GM18499 (cell line): ENCODE measurements around the gene CAMK1G.
A peak's percentile ranks its signal among the peaks of the same experiment; 100 is the strongest.

Experiments
- ATAC-seq: cut with Tn5 transposase; IDR thresholded peaks from one replicate; pipeline ENCODE4 v1.9.1; 2021; ENCODE audit warnings: moderate number of reproducible peaks; ENCODE audit not compliant: insufficient read depth, unreplicated experiment

Gene CAMK1G

DNA sequence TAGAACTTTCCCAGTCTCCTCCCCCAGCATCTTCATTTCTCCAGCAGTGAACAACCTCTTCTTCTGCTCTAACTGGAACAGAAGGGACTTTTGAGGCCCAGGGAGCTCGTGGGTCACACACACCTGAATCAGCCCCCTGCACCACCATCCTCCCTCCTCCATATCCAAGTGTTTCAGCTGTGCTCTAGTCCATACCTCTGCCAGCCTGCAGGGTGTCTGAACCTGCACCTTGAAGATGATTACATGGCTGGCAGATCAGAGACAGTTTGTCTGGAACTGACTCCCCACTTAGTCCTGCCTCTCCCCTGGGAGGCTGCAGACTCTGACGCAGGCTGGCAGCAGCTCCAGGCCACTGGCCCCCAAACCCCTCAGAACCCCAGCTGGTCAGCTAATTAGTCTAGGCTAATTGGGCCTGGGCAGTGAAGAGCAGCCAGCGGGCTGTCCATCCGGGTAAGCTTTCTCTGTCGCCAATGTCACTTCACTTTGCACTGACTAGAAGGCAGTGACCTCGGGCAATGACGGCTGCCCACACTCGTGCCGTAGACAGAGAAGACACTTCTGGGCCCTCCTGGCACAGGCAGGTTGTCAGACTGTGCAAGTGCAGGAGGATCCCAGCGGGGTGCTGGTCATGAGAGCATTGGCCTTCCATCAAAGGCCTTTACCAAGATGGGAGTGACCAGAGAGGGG, 12.2 kb downstream of the CAMK1G start:
- no peak for ATAC-seq

DNA sequence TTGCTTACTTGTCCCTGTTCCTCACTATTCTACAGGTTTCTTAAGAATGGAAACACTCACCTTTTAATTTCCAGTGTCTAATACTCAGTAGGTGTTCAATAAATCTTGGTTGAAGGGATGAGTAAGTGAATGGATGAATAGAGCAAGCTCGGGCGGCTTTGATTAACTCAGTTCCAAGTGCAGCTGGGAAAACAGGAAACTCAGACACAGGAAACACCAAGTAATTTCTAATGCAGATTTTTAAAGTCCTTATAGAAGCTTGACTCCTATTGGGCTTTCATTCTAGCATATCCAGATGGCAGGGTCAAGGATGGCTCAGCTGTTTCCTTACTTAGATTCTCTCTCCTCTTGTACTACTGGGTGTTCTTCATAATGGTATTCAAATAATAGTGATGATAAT, 14.0 kb downstream of the CAMK1G start:
- ATAC-seq, result no peak

DNA sequence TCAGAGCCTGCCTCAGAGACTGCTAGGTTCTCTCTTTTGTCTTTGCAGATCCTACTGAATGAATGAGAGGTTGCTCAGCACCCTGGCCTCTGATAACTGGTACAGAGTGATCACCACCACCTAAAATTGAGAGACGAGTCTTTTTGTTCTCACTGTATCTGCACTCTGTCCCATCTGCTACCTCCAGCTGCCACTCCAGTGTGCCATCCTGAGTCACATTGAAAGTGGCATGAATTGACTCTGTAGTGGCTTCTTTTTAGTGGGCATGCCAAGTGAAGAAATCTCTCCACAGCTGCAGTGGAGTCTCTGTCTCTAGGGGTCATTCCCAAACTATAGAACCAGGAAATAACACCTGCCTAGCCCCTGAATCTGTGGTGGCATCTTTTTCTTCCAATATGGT, 14.7 kb downstream of the CAMK1G start:
- ATAC-seq, result no peak

DNA sequence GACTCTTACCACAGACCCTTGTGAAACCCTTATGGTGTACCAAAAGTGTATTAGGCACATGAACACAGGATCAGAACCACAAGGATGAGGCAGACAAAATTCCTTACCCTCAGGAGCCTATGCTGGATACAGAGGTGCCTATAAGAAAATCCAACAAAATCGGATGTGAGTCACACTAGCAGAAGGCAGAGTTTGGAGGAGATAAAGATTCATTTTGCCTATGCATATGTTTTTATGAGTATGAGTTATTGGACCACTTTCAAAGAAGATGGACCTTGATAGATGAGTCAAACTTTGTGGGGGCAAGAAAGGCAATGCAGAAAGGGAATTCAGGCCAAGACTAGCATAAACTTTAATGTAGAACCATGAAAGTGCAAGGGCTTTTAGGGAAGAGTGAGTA, 17.0 kb downstream of the CAMK1G start:
- no peak for ATAC-seq

DNA sequence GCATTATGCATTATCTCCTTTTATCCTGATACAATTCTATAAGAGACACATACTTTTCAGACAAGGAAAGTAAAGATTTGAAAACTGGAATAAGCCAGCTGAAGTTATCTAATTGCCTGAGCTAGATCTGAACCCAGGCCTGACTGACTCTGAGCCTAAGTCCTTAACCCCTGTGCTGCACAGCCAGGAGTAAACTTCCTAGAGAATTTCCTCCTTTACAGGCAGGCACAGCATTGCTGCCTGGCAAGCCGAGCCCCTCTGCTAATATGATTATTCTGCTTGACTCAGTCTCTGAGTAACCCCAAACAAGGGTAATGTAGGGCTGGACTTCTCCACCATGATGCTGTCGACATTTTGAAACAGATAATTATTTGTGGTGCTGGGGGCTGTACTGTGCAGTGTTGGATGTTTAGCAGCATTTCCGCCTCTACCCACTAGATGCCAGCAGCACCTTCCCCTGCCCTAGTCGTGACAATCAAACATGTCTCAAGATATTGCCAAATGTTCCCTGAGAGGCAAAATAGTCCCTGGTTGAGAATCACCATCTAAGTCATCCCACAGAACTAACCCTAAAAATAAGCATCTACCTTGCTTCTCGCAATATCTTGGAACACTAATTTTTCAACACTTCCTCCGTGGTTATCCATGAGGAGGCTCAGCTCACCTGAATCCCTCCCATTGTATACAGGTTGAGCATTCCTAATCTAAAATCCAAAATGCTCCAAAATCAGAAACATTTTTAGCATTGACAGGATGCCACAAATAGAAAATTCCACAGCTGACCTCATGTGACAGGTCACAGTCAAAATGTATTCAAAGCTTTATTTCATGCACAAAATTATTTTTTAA, 18.5 kb downstream of the CAMK1G start:
- no peak for ATAC-seq

DNA sequence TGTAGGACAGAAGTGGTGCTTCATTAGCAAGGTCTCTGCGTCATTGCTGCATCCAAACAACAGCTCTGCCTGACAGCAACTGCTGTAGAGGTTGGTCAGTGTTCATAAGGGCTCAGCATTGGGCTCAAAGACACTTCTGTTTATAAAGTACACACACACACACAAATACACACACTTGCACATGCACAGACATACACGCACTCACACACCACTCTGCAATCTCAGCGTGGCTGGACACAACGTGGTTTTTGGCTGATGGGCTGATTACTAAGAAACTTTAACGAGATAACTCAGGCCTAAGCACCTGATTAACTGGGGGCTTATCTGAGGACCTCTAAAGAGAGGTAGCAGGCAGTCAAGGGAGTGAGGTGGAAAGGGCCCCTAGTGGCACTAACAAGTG, 20.4 kb downstream of the CAMK1G start:
- ATAC-seq, result no peak

DNA sequence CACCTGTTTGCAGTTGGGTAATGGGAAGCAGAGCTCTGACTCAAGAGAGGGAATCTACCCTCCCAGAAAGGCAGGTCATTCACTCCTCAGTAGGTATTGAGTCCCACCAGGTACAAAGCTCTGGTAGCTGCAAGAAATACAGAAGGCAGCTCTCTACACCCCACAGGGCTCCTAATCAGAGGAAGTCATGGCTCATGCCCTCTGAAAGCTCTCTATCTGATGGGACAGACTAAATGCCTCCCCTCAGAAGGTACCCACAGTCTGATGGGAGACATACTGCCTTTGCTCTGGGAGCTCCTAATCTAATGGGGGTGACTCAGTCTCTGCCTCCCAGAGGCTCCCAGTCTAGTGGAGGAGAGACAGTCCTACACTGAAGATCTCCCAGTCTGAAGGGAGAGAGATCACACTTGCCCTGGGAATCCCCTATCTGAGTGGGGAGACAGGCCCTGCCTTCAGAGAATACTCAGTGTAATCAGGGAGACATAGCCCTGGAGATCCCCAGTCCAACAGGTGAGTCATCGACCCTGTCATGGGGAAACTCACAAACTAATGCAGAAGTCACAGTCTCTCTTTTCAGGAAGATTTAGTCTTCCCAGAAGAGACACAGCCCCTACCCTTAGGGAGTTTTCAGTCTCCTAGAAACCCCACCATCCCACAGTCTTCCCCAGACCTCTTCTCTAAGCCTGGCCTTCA, 23.7 kb downstream of the CAMK1G start:
- peak; percentile 88 for ATAC-seq

DNA sequence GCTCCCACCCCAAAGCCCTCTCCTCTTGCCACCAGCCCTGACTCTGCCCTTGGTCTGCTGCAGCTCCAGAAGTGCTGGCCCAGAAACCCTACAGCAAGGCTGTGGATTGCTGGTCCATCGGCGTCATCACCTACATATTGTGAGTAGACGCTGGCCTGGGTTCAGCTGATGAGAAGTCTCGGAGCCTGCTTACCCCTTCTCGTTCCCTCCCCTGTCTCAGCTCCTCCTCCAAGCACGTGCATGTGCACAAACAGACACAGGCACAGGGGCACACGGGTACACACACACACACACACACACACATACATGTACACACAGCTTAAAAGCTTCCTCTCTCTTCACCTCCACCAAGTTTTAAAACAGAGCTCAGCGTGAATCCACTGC, 24.3 kb downstream of the CAMK1G start:
- ATAC-seq, result peak; percentile 8

DNA sequence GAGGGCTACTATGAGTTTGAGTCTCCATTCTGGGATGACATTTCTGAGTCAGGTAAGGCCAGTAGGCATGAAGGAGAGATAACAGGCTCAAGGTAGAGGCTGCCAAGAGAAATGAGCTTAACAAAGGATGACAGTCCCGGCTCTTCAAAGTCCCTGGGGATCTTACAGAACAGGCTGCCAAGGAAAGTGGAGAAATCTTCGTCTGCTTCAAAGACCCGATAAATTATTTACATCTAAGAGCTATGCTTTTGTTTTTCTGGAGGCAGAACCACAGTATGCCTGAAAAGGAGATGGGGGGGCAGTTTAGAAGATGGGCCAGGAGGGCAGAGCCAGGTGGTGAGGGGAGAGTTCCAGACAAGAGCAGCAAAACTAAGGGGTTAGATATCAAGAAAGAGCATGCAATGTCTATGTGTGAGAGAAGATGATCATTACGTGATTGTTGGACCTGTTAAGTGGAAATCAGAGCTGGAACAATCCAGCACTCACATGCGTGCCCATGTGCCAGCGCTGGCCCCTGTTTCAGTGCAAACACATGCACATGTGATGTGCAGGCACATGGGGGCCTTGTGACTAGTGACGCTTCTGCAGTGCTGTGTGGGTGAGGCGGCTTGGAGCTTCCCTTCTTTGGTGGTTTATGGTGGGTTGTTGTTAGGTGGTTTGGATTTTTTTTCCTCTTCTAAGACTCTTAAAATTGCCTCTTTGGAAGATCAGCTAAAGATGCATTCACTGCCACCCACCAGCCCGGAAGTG, 25.7 kb downstream of the CAMK1G start:
- ATAC-seq, result no peak

DNA sequence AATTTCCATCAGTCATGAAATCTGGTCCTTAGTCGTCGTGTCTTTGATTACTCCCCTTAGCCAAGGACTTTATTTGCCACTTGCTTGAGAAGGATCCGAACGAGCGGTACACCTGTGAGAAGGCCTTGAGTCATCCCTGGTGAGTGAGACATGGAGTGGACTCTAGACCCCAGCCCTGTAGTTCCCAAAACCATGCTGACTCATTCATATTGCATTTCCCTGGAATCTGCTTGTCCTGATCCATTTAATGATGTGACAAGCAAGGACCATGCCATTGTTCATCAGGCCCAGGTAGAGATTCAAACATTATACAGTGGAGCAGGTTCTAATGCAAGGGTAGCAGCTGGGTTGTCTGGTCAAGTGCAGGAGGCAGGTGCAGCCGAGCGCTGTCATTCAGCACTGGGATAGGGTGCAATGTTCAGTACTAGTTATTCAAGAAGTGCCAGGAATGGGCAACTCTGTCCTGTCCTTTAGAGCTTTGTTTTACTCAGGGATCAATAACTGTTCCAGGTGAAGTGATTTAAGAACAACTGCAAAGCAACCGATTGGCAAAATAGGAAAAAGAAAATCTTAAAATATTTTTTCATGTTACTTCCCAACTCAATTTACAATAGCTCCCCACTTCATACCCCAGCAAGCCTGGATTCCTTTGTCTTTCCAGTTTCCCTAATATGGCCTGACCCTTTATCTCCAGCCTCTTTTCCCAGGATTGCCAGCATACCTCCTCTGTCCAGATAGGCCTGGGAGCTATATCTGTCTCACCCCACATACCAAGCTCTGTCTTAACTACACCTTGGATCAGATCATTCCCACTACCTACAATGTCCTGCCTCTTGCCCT, 26.5 kb downstream of the CAMK1G start:
- no peak for ATAC-seq

DNA sequence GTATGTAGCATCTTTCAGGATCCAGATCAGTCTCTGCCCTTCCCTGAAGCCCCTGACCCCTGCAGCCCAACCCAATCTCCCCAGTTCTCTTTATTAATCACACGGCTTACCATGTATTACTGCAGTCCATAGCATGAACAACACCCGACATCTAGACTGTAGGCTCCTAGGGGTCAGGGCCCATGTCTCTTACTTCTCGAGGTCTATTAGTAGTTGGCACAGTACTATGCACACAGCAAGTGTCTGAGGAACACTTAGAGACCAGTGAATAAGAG, 27.1 kb downstream of the CAMK1G start:
- ATAC-seq, result no peak

DNA sequence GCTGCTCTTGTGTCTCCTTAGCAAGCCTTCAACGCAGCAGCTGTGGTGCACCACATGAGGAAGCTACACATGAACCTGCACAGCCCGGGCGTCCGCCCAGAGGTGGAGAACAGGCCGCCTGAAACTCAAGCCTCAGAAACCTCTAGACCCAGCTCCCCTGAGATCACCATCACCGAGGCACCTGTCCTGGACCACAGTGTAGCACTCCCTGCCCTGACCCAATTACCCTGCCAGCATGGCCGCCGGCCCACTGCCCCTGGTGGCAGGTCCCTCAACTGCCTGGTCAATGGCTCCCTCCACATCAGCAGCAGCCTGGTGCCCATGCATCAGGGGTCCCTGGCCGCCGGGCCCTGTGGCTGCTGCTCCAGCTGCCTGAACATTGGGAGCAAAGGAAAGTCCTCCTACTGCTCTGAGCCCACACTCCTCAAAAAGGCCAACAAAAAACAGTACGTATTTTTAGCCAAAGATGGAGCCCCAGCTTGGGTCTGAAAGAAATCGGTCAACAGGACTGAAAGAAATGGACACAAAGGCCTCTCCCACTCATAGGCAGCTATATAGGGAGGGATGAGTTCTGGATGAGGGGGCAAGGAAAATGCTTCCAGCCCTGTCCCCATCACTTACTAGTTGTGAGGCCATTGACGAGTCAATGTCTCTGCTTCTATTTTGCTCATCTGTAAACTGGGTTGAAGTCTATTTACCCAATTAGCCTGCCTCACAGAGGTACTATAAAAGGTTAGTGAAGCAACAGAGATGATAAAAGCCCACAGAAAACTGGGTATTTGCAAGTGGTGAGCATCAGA, 28.5 kb downstream of the CAMK1G start:
- no peak for ATAC-seq

DNA sequence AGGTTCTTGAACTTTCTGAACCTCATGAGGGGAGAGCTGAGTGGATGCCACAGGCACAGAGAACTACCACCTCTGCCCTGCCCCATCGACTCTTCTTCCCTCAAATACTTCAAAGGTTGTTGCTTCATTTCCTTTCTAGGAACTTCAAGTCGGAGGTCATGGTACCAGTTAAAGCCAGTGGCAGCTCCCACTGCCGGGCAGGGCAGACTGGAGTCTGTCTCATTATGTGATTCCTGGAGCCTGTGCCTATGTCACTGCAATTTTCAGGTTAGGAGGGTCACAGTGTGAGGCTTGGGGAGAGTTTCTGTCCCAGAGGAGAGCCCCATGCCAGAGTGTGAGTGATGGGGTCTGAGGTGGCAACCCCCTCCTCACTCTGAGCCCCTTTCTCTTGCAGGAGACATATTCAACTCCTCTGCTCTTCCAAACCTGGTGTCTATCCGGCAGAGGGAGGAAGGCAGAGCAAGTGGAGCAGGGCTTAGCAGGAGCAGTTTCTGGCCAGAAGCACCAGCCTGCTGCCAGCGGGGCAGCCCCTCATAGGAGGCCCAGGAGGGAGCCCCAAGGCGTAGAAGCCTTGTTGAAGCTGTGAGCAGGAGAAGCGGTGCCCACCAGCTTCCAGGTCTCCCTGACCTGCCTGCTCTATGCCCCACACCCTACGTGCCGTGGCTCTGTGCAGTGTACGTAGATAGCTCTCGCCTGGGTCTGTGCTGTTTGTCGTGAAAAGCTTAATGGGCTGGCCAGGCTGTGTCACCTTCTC, 29.3 kb downstream of the CAMK1G start:
- no peak for ATAC-seq

DNA sequence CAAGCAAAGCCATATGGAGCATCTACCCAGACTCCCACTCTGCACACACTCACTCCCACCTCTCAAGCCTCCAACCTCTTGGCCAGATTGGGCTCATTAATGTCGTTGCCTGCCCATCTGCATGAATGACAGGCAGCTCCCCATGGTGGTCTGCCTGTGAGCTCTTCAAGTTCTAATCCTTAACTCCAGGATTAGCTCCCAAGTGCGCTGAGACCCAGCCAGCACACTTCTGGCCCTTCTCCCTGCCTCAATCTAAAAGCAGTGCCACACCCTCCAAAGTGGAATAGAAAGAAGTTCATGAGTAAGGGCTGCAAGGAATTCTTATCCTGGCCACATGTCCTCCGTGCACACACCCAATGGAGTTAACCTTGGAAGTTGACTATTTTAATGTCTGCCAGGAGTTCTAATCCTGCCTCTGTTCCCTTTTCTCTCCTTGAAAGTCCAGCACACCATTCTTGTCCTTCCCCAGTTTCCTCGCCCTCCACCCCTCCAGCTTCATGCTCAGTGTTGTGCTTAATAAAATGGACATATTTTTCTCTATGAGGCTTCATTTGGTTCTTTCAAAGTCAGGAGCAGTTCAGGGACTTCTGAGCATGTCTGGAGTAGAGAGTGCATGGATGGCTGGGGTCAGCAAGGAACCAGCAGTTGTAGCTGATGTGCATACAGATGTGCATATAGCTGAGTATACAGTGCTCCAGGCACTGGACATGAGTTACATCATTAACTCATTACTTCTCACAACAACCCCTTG, 30.1 kb downstream of the CAMK1G start:
- no peak for ATAC-seq

DNA sequence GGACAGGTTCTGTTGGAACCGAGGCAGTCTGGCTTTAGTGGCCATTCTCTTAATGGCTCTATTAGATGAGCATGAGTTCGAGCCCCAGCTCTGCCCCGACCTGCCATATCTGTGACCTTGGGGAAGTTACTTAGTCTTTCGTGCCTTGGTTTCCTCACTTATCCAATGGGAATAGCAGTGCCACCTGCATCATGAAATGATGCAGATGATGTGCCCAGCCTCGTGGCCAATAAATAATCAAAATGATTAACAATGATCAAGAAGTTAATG, 30.6 kb downstream of the CAMK1G start:
- no peak for ATAC-seq

DNA sequence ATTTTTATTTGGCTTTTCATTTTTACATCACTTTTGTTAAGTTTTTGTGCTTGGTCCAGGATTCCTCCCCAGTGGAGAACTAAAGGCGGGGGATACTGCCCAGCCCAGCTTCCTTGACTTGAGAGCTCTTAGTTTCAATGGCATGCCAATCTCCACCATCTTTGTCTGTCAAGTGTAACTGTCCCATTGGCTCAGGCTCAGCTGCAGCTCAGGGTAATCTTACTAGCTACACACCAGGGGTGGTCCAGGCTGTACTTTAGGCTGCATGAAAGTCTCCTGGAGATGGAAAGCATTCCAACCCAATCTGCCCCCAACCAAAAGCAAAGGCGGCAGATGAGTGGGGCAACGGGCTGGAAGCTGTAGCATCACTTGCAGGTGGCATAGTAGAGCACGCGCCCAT, 31.4 kb downstream of the CAMK1G start:
- no peak for ATAC-seq

DNA sequence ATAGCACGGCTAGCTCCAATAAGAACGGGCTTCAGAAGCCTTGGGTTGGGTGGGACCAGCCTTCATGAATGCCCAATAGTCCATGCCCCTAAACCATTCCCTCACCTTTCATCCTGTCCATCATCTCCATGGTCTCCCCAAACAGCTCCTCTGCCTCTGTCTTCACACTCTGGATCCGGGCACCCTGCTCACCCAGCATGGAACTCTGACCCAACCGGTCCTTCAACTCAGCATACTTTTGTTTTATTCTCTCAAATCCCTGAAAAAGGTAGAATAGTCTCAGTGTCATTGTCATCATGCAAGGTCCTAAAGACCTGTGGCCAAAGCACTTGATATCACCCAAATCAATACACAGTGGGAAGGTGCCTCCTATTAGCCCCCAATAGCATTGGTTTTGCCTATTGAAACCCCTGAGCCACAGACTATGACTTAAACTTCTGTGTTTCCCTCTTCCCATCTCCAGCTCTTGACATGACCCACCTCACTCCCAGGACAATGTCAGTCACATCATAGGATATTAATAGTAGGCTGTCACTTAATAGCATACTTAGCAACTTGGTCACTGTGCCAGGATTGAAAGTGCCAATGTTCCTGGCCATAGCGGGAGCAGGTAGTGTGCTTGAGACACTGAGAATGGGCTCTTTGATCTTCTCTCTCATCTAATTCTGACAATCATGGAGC, 33.0 kb downstream of the CAMK1G start:
- no peak for ATAC-seq
